HG03139 (cell line): ENCODE data around the gene PTCH2.

Experiments used
- ATAC-seq: cut with Tn5 transposase; IDR thresholded peaks from one replicate; pipeline ENCODE4 v1.9.1; 2021; ENCODE audit not compliant: unreplicated experiment

The PTCH2 gene

DNA sequence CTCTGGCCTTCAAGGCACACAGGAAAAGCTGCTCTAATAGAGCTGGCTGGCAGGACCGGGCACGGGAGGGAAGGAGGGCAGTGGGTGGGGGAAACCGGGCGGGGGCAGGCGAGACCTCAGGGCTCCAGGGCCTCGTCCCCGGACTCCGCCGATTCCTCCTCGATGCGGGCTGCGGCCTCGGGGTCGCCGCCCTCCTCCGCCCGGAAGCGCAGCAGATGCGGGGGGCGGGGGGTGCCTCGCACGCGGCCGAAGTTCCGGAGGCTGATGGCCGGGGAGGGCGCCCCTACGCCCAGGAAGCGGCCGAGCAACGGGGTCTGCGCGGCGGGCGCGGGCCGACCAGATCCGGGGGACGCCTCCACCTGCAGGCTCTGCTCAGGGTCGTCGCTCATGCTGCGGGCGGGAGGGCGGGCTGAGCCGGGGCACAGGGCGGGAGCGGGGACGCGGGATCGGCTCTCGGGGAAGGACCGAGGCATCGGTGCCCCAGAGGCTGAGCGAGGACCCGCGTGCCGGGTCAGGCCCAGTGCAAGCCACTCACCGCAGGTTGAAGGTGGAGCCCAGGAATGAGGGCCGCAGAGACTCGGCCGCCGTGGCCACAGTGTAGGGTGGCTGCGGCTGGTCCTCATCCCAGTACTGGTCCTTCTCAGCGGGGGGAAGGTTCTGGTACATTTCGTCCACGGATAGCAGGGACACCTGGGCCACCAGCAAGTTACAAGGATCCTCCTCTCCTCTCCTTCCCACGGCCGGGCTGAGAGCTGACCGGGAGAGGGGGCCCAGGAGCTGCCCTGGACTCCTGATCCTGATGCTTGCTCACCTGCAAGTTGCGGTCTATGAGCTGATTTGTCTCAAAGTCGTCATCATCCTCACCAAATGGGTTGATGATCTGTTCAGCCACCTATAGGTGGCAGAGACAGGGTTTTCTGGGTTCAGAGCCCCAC is 58.7 kb downstream of the PTCH2 start:
- ATAC-seq, result no peak

DNA sequence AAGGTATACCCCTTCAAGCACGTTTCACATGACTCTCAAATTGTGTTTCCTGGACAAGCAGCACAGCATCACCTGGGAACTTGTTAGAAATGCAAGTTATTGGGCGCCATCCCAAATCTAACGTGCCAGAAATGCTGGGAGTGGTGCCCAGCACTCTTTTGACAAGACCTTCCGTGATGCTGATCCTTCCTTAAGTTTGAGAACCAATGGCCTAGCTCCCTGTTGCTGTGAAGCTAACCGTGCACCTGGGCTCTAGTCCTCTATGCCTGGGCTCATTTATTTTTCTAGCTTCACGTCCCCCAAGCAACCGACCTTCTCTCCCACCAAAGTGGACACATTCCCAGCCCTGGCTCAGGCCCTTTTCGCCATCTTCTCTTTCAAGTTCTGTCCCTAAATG is 59.4 kb downstream of the PTCH2 start:
- ATAC-seq, result no peak

- no peak for ATAC-seq
Observed at GRCh38 chr1:44780583-44781121, 62.4 kb downstream of the PTCH2 start.

GRCh38 chr1:44778705-44779576 is 64.1 kb downstream of the PTCH2 start:
- ATAC-seq, result no peak

GRCh38 chr1:44777969-44778635 is 65.0 kb downstream of the PTCH2 start:
- ATAC-seq, result no peak

- no peak for ATAC-seq
Observed at GRCh38 chr1:44777547-44777946, 65.5 kb downstream of the PTCH2 start.

DNA sequence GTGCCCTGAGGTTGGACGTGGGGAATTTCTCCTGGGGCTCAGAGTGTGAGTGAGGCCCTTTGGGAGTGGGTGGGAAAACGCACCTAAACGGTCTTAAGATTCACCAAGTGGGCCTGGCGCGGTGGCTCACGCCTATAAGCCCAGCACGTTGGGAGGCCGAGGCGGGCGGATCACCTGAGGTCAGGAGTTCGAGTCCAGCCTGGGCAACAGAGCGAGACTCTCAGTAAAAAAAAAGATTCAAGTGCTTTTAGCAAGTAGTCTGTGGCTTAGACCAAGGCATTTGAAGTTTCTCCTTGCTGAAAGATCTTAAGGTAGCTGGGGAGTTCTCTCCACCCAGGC is 66.4 kb downstream of the PTCH2 start:
- no peak for ATAC-seq

GRCh38 chr1:44775930-44776729 is 66.9 kb downstream of the PTCH2 start:
- peak; percentile 8 for ATAC-seq

DNA sequence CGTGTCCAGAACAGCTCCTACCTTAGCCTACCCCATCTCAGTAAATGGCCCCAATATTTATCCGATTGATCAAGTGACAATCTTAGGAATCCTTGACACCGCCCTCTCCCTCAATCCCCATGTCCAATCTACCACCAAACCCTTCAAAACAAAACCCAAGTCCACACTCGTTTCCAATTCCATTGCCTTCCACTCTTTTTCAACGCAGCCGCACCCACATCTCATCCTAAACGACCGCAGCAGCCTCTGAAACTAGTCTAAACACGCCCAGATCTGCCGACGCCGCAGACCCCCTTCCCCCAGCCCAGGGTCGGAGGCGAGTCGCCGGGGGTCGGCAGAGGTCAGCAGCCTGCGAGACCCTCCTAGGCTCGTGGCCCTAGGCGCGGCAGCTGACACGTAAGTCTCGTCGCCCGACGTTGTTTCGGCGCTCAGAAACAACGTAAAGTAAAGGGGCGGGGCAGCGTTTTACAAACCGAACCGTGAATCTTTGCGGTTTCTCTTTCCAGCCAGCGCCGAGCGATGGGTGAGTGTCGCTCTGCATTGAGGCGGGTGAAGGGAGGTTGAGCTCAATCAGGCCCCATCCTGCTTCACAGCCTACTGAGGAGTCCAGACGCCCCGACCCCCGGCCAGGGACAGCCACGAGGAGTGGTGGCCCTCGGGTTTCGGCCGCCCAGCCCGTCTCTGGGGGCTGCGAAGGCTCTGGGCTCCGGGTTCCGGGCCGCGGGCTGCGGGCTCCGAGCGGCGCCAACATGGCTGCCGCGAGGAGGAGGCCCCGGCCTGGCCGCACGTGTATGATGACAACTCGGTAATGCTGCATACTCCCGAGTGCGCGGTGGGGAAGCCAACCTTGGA is 67.7 kb downstream of the PTCH2 start, which contains the start of gene RPS8:
Gene RPS8 (plus strand): TSS at position 463 of the 852 bp plus-strand sequence. CDS start 57 bp downstream, at position 520.
- peak; percentile 79 for ATAC-seq
